ENCODE data around the gene APOBEC3A.

Gene APOBEC3A

GRCh38 chr22:38964306-38964705 is 6.9 kb downstream of the APOBEC3A start:
- Histone ChIP-seq H3K9me3 (ENCODE audit: insufficient read depth, low read length, severe bottlenecking) (no peaks in the 10 kb centered on the region), H3K36me3 (ENCODE audit: insufficient read depth, low read length) (no peaks in the 10 kb centered on the region), H3K79me2 (ENCODE audit: insufficient read depth, low read length) (no peaks in the 10 kb centered on the region), H3K4me2 (ENCODE audit: insufficient read depth, low read length) (no peak overlapping the region), H3K4me1 (ENCODE audit: insufficient read depth, low read length) (no peaks in the 10 kb centered on the region), H3K27ac (ENCODE audit: low read length) (no peak overlapping the region), H3K27me3 (ENCODE audit: insufficient read depth, low read length, poor library complexity) (no peaks in the 10 kb centered on the region), H3K4me3 (ENCODE audit: low read depth in 1 of 2, low read length in 2 of 2) (no peak overlapping the region), H4K20me1 (ENCODE audit: insufficient read depth, low read length) (0 out of 2 replicates have a peak, but pooled peaks cover 6% of the 10 kb centered on the region), H2AFZ (ENCODE audit: low read depth, low read length) (no peak overlapping the region), H3K9ac (ENCODE audit: low read depth, low read length) (no peak overlapping the region)
- TF ChIP-seq CTCF (IDR thresholded peaks at IDR 0.05; ENCODE audit: borderline replicate concordance, extremely low read depth, low read length, poor library complexity, severe bottlenecking) (no peak), EZH2 (IDR thresholded peaks at IDR 0.05; ENCODE audit: borderline replicate concordance, low read depth, low read length, severe bottlenecking) (no peak)
- ATAC-seq (ENCODE audit: insufficient read depth, low read depth), result no peak
- no peak for DNase-seq

- H3K9ac ChIP-seq (ENCODE audit: low read depth, low read length), result no peak overlapping the region
- H3K4me2 ChIP-seq (ENCODE audit: insufficient read depth, low read length), result no peak overlapping the region
- no peak for TF ChIP-seq CTCF (IDR thresholded peaks at IDR 0.05; ENCODE audit: borderline replicate concordance, extremely low read depth, low read length, poor library complexity, severe bottlenecking)
- no peak for TF ChIP-seq EZH2 (IDR thresholded peaks at IDR 0.05; ENCODE audit: borderline replicate concordance, low read depth, low read length, severe bottlenecking)
- no peak for ATAC-seq (ENCODE audit: insufficient read depth, low read depth)
- H3K4me1 ChIP-seq (ENCODE audit: insufficient read depth, low read length), result no peaks in the 10 kb centered on the region
- H3K9me3 ChIP-seq (ENCODE audit: insufficient read depth, low read length, severe bottlenecking), result no peaks in the 10 kb centered on the region
- H3K4me3 ChIP-seq (ENCODE audit: low read depth in 1 of 2, low read length in 2 of 2), result no peak overlapping the region
- no peak for DNase-seq
- H3K27me3 ChIP-seq (ENCODE audit: insufficient read depth, low read length, poor library complexity), result no peaks in the 10 kb centered on the region
- no peaks in the 10 kb centered on the region for H3K36me3 ChIP-seq (ENCODE audit: insufficient read depth, low read length)
- H3K79me2 ChIP-seq (ENCODE audit: insufficient read depth, low read length), result no peaks in the 10 kb centered on the region
- no peak overlapping the region for H2AFZ ChIP-seq (ENCODE audit: low read depth, low read length)
- 0 out of 2 replicates have a peak, but pooled peaks cover 6% of the 10 kb centered on the region for H4K20me1 ChIP-seq (ENCODE audit: insufficient read depth, low read length)
- no peak overlapping the region for H3K27ac ChIP-seq (ENCODE audit: low read length)
These were observed 7.6 kb downstream of the APOBEC3A start for GRCh38 chr22:38964989-38965388.

- DNase-seq (no peak), ATAC-seq (ENCODE audit: insufficient read depth, low read depth) (no peak)
- Histone ChIP-seq H3K27me3 (ENCODE audit: insufficient read depth, low read length, poor library complexity) (no peaks in the 10 kb centered on the region), H3K4me1 (ENCODE audit: insufficient read depth, low read length) (no peaks in the 10 kb centered on the region), H3K36me3 (ENCODE audit: insufficient read depth, low read length) (no peaks in the 10 kb centered on the region), H3K4me2 (ENCODE audit: insufficient read depth, low read length) (no peak overlapping the region), H3K27ac (ENCODE audit: low read length) (no peak overlapping the region), H4K20me1 (ENCODE audit: insufficient read depth, low read length) (0 out of 2 replicates have a peak, but pooled peaks cover 6% of the 10 kb centered on the region), H3K9me3 (ENCODE audit: insufficient read depth, low read length, severe bottlenecking) (no peaks in the 10 kb centered on the region), H3K9ac (ENCODE audit: low read depth, low read length) (no peak overlapping the region), H2AFZ (ENCODE audit: low read depth, low read length) (no peak overlapping the region), H3K4me3 (ENCODE audit: low read depth in 1 of 2, low read length in 2 of 2) (no peak overlapping the region), H3K79me2 (ENCODE audit: insufficient read depth, low read length) (no peaks in the 10 kb centered on the region)
- TF ChIP-seq EZH2 (IDR thresholded peaks at IDR 0.05; ENCODE audit: borderline replicate concordance, low read depth, low read length, severe bottlenecking), result no peak
- TF ChIP-seq CTCF (IDR thresholded peaks at IDR 0.05; ENCODE audit: borderline replicate concordance, extremely low read depth, low read length, poor library complexity, severe bottlenecking), result no peak
These were observed 8.4 kb downstream of the APOBEC3A start for GRCh38 chr22:38965614-38966379.

Measured in DND-41 (cell line).